ENCODE measurements around the gene GLRX5.
A peak's percentile ranks its signal among the peaks of the same experiment; 100 is the strongest.
"Not testable (repeated sequence)": the region's sequence is repeated elsewhere in the genome, so short reads cannot be mapped to it uniquely, and the experiment has no call there.

The GLRX5 gene

DNA sequence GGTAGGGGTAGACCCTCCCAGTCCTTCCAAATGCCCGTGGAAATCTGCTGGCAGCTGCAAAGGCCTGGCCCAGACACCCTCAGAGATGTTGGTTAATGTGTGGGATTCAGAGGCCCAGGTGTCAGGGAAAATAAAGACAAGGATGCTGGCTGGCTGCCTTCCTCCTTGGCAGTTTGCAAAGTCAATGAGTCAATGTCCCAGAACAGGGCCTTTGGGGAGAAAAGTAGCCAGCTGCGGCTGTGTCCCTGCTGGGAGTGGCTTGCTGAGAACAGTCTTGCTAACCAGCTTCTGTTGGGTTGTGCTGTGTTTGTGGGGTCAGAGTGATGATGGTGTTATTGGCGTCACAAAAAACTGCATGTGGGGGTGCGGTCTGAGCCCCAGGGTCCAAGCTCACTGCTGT, 29.2 kb downstream of the GLRX5 start:
- in situ Hi-C loops (cut with HindIII; ENCODE audit: low sequenced_read_pairs): no loop called here
- no peak overlapping the region for H3K4me3 ChIP-seq (ENCODE audit: low read depth, low read length)
- TF ChIP-seq CTCF (IDR thresholded peaks at IDR 0.05; ENCODE audit: low read depth, low read length): no peak
- DNase-seq (ENCODE audit: low read depth, low spot score): peak; percentile 78

GRCh38 chr14:95569440-95569839, 34.6 kb downstream of the GLRX5 start:
- in situ Hi-C loops (cut with HindIII; ENCODE audit: low sequenced_read_pairs): no loop called here
- H3K4me3 ChIP-seq (ENCODE audit: low read depth, low read length): no peak overlapping the region
- no peak for DNase-seq (ENCODE audit: low read depth, low spot score)

DNA sequence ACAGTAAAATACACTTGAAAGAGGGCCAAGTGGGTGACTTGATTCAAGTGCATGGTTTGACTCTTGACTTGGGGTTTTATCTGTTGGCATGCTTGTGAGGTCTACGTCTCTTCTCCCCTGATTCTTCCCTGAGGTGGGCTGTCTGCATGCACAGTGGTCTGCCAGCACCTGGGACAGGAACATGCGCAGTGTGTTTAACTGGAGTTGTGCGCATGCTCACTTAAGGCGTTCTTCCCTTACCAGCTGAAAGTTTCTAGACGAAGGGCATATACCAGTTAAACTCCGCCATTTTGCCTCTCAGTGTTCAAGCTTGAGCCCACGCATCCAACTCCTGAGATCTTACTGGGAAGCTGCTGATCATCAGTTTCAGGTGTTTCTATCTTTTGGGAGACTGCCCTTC, 38.5 kb downstream of the GLRX5 start:
- in situ Hi-C loops (cut with HindIII; ENCODE audit: low sequenced_read_pairs): no loop called here

More at GRCh38 chr14:95569440-95569839, 34.6 kb downstream of the GLRX5 start:
- TF ChIP-seq CTCF (IDR thresholded peaks at IDR 0.05; ENCODE audit: low read depth, low read length): no peak

DNA sequence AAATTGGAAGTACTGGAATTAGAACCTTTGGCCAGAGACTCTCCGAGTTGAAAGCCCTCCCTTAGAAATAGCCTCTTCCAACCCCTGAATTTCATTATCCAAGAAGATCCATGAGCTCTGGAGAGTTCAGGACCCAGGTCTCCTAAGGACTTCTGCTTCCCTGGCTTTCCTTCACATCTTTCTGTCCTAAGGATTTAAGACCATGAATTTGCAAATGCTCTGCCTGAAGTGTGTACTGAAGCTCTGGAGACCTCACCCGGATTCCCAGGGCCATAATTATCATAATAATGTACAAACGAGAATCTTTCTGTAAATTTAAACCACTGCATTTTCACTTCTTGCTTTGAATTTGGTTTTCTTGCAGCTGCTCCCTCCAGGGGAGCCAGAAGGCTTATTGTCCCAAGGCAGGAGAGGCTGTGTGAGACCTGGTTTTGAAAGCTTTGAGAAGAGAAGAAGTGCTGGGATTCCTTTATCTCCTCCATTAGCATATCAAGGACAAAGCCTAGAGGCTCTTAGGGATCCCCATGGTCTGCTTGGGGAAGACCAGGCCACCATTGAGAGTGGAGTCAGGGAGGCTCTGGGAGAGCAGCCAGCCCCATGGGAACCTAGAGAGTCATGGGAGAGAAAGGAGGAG, 41.1 kb downstream of the GLRX5 start:
- no peak for DNase-seq (ENCODE audit: low read depth, low spot score)
- no peak for TF ChIP-seq CTCF (IDR thresholded peaks at IDR 0.05; ENCODE audit: low read depth, low read length)
- in situ Hi-C loops (cut with HindIII; ENCODE audit: low sequenced_read_pairs): no loop called here

More for the DNA sequence above, 38.5 kb downstream of the GLRX5 start:
- TF ChIP-seq CTCF (IDR thresholded peaks at IDR 0.05; ENCODE audit: low read depth, low read length): no peak
- H3K4me3 ChIP-seq (ENCODE audit: low read depth, low read length): no peak overlapping the region
- DNase-seq (ENCODE audit: low read depth, low spot score): no peak

GRCh38 chr14:95577067-95577800, 42.4 kb downstream of the GLRX5 start:
- H3K4me3 ChIP-seq (ENCODE audit: low read depth, low read length): no peak overlapping the region
- no peak for DNase-seq (ENCODE audit: low read depth, low spot score)
- no peak for TF ChIP-seq CTCF (IDR thresholded peaks at IDR 0.05; ENCODE audit: low read depth, low read length)
- in situ Hi-C loops (cut with HindIII; ENCODE audit: low sequenced_read_pairs): no loop called here

More for the DNA sequence above, 41.1 kb downstream of the GLRX5 start:
- no peak overlapping the region for H3K4me3 ChIP-seq (ENCODE audit: low read depth, low read length)

- in situ Hi-C loops (cut with HindIII; ENCODE audit: low sequenced_read_pairs): no loop called here
- TF ChIP-seq CTCF (IDR thresholded peaks at IDR 0.05; ENCODE audit: low read depth, low read length): no peak
- no peak for DNase-seq (ENCODE audit: low read depth, low spot score)
- no peak overlapping the region for H3K4me3 ChIP-seq (ENCODE audit: low read depth, low read length)
Measured at GRCh38 chr14:95577870-95578269, 43.0 kb downstream of the GLRX5 start.

DNA sequence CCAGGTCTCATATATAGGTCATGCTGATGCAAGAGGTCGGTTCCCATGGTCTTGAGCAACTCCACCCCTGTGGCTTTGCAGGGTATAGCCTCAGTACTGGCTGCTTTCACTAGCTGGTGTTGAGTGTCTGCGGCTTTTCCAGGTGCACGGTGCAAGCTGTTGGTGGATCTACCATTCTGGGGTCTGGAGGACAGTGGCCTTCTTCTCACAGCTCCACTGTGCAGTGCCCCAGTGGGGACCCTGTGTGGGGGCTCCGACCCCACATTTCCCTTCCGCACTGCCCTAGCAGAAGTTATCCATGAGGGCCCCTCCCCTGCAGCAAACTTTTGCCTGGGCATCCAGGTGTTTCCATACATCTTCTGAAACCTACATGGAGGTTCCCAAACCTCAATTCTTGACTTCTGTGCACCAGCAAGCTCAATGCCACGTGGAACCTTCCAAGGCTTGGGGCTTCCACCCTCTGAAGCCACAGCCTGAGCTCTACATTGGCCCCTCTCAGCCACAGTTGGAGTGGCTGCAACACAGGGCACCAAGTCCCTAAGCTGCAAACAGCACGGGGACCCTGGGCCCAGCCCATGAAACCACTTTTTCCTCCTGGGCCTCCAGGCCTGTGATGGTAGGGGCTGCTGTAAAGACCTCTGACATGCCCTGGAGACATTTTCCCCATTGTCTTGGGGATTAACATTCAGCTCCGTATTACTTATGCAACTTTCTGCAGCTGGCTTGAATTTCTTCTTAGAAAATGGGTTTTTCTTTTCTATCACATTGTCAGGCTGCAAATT, 49.2 kb downstream of the GLRX5 start:
- H3K4me3 ChIP-seq (ENCODE audit: low read depth, low read length); in situ Hi-C loops (cut with HindIII; ENCODE audit: low sequenced_read_pairs); DNase-seq (ENCODE audit: low read depth, low spot score): not testable (repeated sequence)

All from astrocyte of the spinal cord (primary cell).